Measurements from ENCODE around the gene SMYD2.
A peak's percentile ranks its signal among the peaks of the same experiment; 100 is the strongest.

SMYD2 gene, protein sequence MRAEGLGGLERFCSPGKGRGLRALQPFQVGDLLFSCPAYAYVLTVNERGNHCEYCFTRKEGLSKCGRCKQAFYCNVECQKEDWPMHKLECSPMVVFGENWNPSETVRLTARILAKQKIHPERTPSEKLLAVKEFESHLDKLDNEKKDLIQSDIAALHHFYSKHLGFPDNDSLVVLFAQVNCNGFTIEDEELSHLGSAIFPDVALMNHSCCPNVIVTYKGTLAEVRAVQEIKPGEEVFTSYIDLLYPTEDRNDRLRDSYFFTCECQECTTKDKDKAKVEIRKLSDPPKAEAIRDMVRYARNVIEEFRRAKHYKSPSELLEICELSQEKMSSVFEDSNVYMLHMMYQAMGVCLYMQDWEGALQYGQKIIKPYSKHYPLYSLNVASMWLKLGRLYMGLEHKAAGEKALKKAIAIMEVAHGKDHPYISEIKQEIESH

DNA sequence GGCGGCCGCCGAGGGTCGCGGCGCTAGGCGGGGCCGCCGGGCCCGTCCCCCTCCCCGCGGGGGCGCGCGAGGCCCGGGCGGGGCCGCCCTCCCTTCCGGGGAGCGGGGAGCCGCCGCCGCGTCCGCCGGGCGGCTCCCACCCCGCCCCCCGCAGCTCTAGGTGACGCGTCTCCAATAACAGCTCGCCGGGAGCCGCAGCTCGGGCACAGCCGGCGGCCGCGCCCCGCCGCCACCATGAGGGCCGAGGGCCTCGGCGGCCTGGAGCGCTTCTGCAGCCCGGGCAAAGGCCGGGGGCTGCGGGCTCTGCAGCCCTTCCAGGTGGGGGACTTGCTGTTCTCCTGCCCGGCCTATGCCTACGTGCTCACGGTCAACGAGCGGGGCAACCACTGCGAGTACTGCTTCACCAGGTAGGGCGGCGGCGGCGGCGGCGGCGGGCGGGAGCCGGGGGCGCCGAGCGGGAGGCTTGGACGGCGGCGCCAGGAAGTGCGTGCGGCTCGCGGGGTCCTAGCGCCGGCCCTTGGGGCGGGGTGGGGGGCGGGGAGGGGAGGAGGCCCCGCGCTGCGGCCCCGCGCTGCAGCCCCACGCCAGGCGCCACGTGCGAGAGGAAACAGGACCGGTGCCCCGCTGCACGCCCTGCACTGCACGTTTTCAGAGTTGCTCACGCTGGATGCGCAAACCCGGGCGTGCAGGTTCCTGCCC, at the start of gene SMYD2:
Gene SMYD2 (plus strand): TSS at position 139 of the 699 bp plus-strand sequence. CDS start 96 bp downstream, at position 235.
- TF ChIP-seq GATA1 (IDR thresholded peaks at IDR 0.05; ENCODE audit: low read depth, low read length), result no peak
- peak; percentile 13 for TF ChIP-seq POLR2A (IDR thresholded peaks at IDR 0.05; ENCODE audit: low read length)
- DNase-seq, result peak; percentile 72 to 74

DNA sequence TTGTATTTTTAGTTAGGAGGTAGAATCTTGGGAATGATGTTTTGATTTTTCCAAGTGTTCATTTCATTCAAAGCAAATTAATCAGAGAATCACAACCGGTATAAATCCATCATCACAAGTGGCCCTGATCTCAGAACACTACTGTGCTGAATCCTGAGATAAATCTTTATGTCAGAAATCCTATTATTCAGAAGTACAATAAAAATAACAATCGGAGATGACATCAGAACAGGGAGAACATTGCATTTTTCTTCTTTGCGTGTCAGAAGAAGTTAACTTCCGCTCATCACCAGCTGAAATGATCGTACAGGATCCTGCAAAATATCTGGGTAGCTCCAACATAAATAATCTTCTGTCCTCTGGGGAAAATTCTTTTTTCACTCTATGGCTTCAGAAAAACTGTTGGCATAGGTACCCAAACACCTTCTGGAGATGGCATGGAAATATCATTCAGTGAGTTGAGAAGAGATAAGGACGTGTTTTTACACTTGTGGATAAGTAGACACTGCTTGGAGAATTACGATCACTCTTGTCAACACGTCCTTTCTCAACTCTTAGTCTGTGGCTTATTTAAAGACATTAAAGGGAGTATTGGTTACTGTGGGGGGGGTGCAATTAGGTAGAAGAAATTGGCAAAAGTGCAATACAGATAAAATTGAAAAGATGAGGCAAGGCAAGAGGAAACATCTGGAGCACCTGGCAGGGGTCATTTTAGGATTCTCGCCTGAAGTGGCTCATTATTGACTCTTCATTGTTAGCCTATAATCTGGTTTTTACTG, 46.9 kb upstream of the SMYD2 start:
- no peak for DNase-seq
- TF ChIP-seq GATA1 (IDR thresholded peaks at IDR 0.05; ENCODE audit: low read depth, low read length) (no peak), POLR2A (IDR thresholded peaks at IDR 0.05; ENCODE audit: low read length) (no peak)

DNA sequence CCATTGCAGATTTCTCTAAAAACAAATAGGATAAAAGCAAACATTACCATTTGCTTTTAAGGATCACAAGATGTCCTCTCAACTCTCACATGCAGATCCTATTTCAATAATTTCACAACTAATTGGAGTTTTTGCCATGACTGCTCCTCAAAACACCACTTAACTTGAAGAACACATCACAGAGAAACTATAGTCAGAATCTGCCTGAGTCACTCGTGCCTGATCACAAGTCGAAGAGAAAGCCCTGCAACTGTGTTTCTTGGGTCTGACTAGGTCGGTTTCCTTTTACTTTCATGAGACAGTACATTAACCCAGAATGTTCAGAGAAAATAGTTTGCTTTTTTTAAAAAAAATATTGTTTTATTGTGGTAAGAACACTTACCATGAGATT, 46.3 kb upstream of the SMYD2 start:
- TF ChIP-seq GATA1 (IDR thresholded peaks at IDR 0.05; ENCODE audit: low read depth, low read length) (no peak), POLR2A (IDR thresholded peaks at IDR 0.05; ENCODE audit: low read length) (no peak)
- no peak for DNase-seq

DNA sequence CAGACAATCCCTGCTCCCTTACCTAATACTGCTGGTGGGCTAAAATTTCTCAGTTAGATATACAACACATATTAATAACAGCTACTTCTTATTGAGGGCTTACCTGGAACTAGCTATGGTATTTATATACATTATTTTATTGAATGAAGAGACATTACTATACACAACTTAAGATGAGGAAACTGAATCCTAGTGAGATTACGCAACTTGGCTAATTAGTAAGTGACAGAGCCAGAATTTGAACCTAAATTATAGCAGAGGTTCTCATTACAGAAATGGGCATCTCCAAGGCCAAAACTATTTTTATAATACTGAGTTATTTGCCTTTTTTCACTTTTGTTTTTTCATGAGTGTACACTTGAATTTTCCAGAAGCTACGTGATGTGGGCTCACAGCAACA, 44.5 kb upstream of the SMYD2 start:
- DNase-seq, result no peak
- no peak for TF ChIP-seq POLR2A (IDR thresholded peaks at IDR 0.05; ENCODE audit: low read length)
- TF ChIP-seq GATA1 (IDR thresholded peaks at IDR 0.05; ENCODE audit: low read depth, low read length), result no peak

DNA sequence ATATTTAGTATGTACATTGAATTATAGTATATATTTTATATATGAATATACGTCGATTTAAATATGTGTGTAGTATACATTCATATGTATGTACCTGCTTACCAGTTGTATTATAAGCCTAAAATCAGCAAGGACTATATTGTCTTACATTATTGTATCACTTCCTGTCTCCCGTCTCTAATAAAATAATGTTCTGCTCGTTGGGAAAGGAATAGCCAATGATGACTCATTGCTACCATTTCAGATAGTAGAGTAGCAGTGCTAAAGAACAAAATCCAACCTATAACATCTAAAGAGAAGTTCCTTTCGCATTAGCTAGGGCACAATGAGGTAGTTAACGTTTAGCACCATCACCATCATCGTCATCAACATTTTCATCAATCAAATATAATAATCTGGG, 39.9 kb upstream of the SMYD2 start:
- no peak for DNase-seq

GRCh38 chr1:214244252-214244651, 36.7 kb upstream of the SMYD2 start:
- no peak for TF ChIP-seq POLR2A (IDR thresholded peaks at IDR 0.05; ENCODE audit: low read length)
- TF ChIP-seq GATA1 (IDR thresholded peaks at IDR 0.05; ENCODE audit: low read depth, low read length), result no peak
- no peak for DNase-seq

More for the DNA sequence above, 39.9 kb upstream of the SMYD2 start:
- TF ChIP-seq GATA1 (IDR thresholded peaks at IDR 0.05; ENCODE audit: low read depth, low read length) (no peak), POLR2A (IDR thresholded peaks at IDR 0.05; ENCODE audit: low read length) (no peak)

DNA sequence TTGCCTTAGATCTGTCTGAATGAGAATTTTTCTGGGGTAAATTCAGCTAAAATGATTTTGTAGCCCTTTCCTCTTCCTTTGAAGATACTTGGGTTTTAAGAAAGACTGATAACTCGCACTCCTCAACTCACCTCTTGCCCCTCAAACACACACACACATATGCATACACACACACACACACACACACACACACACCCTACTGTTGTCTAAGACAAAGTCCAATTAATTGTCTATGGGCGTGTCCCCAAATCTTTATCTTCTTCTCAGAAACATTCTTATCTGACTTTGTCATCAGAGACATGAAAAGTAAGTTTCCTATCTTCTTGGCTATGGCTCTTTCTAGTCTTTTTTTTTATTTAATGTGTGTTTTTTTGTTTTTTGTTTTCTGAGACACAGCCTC, 36.1 kb upstream of the SMYD2 start:
- no peak for DNase-seq
- TF ChIP-seq GATA1 (IDR thresholded peaks at IDR 0.05; ENCODE audit: low read depth, low read length) (no peak), POLR2A (IDR thresholded peaks at IDR 0.05; ENCODE audit: low read length) (no peak)

DNA sequence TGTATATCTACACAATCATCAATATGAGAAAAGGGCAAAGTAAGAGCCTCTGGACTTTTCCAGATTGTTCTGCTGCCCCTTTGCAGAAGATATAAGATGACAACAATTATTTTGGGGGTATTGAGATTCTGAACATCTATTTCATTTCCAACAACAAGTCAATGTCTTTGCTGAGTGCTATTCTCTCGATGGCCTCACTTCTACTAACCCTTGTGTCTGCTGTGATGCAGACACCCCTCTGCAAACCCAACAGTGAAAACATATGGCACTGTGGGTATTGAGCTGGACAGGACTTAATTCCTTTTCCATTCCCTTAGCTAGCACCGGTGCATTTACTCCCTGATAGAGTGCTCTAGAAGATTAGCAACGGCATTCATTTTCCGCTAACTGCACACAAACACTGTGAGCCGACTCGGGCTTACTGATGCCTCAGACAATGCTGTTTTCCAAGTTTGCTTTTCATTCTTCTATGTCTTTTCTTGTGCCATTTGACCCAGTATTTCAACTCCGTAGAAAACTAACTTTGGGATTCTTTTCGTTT, 33.4 kb upstream of the SMYD2 start:
- no peak for DNase-seq
- no peak for TF ChIP-seq GATA1 (IDR thresholded peaks at IDR 0.05; ENCODE audit: low read depth, low read length)
- TF ChIP-seq POLR2A (IDR thresholded peaks at IDR 0.05; ENCODE audit: low read length), result no peak

DNA sequence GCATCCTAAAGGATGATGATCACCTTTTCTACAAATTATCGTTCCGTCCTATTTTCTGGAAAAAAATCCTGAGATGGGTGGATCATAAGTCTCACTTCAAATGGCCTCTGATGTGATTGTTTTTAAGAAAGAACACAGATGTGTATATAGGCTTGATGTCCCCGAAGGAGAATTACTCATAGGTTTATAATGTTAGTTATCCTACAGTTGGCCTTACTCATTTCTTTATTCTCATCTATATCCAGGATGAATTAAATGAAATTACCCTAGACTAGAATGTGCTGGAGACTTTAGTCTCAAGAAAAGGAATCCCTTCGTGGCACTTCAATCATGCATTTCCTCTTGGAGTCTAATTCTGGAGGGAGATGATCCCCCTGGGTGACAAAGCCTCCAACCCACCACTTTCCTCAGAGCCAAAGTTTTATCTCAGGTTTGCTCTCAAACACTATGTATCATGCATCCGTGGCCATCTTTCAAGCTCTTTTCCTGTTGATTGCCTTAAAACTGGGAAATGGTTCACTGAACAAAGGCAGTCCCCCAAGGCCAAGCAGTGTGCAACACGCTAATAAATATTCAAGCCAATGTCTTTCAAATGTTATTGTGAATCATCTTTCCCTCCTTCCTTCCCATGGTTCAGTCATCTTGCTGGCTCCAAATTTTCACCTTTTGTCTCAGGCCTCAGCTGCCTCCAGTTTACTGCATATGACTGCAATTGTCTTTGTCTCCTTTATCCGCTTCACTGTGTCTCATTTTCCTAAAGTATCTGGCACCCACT, 32.5 kb upstream of the SMYD2 start:
- DNase-seq, result no peak
- no peak for TF ChIP-seq GATA1 (IDR thresholded peaks at IDR 0.05; ENCODE audit: low read depth, low read length)
- TF ChIP-seq POLR2A (IDR thresholded peaks at IDR 0.05; ENCODE audit: low read length), result no peak

- DNase-seq, result no peak
- TF ChIP-seq GATA1 (IDR thresholded peaks at IDR 0.05; ENCODE audit: low read depth, low read length) (no peak), POLR2A (IDR thresholded peaks at IDR 0.05; ENCODE audit: low read length) (no peak)
These were observed 31.3 kb upstream of the SMYD2 start for GRCh38 chr1:214249651-214250050.

DNA sequence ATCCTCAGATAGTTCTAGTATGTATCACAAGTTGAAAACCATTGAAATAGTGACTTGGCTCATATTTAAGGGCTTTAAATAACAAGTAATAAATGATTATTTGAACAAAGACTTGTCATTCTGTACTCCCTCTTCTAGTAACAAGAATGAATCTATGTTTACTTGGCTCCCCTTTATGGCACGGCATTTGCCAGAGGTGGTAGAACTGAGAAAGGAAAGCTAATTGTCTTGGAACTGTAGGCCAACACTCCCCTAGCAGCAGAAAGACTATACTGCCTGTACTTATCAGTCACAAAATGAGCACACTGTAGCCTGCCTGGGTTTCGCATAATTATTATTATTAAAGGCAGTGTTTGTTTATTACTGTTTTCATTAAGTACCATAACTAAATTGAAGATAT, 29.6 kb upstream of the SMYD2 start:
- no peak for DNase-seq
- no peak for TF ChIP-seq GATA1 (IDR thresholded peaks at IDR 0.05; ENCODE audit: low read depth, low read length)
- no peak for TF ChIP-seq POLR2A (IDR thresholded peaks at IDR 0.05; ENCODE audit: low read length)

GRCh38 chr1:214255509-214255908, 25.4 kb upstream of the SMYD2 start:
- TF ChIP-seq GATA1 (IDR thresholded peaks at IDR 0.05; ENCODE audit: low read depth, low read length) (no peak), POLR2A (IDR thresholded peaks at IDR 0.05; ENCODE audit: low read length) (no peak)
- DNase-seq, result no peak

GRCh38 chr1:214259353-214259977, 21.5 kb upstream of the SMYD2 start:
- DNase-seq, result peak in 1 of 2 experiments; percentile 2
- no peak for TF ChIP-seq GATA1 (IDR thresholded peaks at IDR 0.05; ENCODE audit: low read depth, low read length)
- no peak for TF ChIP-seq POLR2A (IDR thresholded peaks at IDR 0.05; ENCODE audit: low read length)
